Measurements from ENCODE around the gene ATP9A.
"Not testable (repeated sequence)": the region's sequence is repeated elsewhere in the genome, so short reads cannot be mapped to it uniquely, and the experiment has no call there.

ATP9A gene

DNA sequence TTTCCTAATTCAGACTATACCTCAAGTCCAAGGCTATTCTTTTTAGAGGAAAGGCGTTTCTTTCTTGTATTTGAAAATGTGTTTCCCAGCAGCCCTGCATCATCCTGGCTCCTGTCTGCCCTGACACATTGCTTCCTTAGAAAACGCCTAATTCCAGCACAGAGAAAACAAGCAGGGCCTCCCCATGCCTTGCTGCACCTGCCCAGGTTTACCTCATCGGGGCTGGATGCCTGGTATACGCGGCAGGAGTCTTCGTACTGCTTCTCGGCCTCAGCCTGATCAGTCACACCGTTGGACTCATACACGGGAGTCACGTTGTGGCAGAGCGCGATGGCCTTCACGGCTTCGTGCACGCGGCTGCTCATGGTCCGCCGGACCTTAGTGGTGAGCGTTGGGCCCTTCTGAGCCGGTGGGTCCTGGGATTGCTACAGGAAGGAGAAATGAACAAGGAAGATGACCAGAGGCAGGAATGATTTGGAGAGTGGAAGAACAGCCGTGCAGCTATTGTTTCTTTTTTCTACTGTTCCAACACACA lies 111.4 kb downstream of the ATP9A start:
- DNase-seq (ENCODE audit: low read depth in 2 of 2): no peak

DNA sequence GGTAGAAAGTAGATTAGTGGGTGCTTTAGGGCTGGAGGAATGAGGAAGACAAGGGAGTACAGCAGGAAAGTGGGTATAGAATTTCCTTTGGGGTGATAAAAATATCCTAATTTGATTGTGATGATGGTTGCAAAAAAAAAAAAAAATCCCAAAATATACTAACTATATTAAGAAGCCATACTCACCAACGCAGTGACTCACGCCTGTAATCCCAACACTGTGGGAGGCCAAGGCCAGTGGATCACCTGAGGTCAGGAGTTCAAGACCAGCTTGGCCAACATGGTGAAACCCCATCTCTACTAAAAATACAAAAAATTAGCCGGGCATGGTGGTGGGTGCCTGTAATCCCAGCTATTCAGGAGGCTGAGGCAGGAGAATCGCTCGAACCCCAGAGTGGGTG lies 112.1 kb downstream of the ATP9A start:
- DNase-seq (ENCODE audit: low read depth in 2 of 2): not testable (repeated sequence)

DNA sequence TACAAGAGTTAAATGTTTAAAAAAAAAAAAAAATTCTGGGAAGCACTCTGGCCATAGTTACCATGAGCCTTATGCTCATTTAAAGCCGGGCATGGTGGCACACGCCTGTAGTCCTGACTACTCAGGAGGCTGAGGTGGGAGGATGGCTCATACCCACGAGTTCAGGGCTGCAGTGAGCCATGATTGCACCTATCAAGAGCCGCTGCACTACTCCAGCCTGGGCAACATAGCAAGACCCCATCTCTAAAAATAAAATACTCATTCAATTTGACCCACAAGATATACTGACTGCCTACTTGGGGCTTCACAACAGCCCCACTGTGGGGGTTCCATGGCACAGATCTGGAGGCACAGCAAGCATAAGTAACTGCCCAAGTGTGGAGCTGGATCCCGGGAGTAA lies 113.7 kb downstream of the ATP9A start:
- DNase-seq (ENCODE audit: low read depth in 2 of 2): no peak

DNA sequence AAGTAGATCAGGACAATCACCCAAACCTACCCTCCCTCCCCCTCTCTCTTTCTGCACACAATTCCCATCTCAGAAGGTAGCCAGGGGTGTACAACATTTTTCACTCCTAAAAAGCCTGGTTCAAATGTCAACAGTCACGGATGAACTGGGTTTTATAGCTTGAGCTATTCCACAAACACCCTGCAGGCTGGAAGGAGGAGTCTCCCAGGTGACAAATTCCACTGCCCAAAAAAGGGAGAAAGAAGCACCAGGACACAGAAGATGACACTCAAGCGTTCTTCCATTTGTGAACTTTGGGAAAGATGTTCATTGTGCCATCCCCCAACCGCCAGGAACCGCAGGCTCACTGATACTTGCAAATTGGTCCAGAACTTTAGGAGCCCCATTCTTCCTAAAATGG lies 114.1 kb downstream of the ATP9A start:
- no peak for DNase-seq (ENCODE audit: low read depth in 2 of 2)

DNA sequence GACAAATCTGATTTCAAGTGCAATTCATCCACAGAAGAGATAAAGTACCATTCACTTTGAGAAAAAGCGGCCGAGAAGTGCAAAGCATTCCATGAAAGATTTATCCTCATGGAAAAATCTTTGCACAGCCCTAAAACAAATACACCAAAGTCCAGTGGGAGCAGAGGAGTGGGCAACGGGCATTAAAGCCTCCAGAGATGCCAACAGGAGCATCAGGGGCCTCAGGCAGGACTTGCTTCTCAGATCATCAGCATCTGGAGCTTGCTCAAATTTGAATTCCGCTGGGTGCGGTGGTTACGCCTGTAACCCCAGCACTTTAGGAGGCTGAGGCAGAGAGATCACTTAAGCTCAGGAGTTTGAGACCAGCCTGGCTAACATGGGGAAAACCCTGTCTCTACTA lies 115.0 kb downstream of the ATP9A start:
- DNase-seq (ENCODE audit: low read depth in 2 of 2): no peak

DNA sequence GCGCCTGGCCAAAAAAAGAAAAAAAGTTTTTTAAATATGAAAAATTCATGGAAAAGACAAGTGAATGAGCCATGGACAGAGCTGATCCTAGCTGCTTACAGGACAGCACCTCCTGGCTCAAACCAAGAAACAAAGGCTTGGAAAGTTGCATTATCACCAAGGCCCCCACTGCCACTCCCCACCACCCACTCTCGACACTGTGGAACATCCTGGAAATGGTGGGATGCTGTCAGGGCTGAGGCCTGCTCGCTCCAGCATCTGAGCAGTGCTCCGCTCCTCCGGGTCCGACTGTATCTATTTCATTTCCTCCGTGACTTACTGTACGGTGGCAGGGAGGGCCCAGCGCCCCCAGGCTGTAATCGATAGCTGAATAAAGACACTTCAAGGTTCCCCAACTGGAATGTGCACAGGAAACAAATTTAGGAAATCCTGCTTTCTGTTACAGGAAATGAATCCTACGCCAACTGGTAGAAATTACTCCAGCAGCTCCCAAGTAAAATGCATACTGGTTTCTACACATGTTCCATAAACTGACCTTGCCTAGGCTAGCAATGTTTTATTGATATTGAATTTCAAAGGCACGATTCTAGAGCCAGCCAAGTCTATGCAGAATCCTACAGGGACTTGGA lies 116.2 kb downstream of the ATP9A start:
- DNase-seq (ENCODE audit: low read depth in 2 of 2): no peak

DNA sequence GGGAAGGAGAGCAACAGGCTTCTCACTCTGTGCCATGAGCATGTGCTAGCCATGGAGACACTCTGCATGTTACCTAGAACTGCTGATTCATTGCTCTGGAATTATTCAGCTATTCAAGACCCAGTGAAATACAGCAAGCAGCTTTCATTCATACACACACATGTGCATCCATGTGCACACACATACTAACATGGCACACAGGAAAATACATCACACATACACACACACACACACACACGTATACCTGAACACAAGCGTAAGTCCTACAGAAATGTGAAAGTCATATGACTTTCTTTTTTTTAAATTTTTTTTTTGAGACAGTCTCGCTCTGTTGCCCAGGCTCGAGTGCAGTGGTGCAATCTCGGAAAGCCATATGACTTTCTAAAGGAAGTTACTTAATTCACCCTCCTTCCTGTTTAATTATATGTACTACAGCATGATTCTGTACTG lies 117.5 kb downstream of the ATP9A start:
- DNase-seq (ENCODE audit: low read depth in 2 of 2): no peak

DNA sequence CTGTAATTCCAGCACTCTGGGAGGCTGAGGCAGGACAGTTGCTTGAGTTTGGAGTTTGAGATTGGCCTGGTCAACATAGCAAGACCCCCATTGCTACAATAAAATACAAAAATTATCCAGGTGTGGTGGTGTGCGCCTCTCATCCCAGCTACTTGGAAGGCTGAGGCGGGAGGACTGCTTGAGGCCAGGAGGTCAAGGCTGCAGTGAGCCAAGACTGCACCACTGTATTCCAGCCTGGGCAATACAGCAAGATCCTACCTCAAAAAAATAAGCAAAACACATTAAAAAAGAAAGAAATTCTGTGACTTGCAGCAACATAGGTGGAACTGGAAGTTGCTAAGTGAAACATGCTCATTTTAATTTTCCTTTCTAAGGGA lies 119.6 kb downstream of the ATP9A start:
- no peak for DNase-seq (ENCODE audit: low read depth in 2 of 2)

DNA sequence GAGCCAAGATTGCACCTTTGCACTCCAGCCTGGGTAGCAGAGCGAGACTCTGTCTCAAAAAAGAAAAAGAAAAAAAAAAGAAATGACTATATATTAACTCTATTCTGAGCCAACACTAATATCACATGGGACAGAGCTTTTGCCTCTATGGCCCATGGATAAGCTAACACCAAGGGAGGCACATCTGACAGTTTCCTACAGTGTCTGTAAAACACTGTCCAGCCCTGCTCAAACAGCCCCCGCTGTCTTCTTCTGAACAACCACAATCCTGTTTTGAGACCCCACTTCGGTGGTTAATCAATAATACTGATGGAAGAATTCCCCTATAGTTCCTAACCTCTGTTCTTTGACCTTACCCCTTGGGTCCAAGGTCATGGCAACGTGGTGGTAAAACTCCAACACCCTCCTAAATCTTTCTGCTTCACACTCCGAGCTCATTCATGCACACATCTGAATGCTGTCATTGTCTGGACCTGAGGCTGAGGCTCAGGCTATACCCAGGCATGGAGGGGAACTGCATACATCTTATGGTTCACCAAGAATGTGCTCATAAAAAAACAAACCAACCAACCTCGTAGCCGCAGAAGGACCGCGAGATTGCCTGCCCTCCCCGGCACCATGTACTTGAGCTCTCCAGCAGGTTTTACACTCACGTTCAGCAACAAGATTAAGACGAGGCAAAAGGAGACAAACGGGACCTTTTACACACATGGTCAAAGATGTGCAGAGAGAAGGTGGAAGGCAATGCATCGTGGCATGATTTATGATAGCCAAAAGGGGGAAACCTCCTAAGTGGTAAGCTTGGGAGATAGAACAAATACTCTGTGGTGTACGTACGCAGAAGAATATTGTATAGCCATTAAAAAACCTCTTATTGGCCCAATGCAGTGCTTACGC lies 120.3 kb downstream of the ATP9A start:
- DNase-seq (ENCODE audit: low read depth in 2 of 2): no peak

DNA sequence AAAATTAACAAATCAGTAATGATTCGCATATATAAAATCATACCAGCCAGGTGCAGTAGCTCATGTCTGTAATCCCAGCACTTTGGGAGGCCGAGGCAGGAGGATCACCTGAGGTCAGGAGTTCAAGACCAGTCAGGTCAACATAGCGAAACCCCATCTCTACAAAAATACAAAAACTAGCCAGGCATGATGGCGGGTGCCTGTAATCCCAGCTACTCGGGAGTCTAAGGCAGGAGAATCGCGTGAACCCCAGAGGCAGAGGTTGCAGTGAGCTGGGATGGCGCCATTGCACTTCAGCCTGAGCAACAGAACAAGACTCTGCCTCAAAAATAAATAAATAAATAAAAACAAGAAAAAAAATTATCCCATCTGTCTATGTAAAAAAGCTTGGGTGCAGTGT lies 124.4 kb downstream of the ATP9A start:
- DNase-seq (ENCODE audit: low read depth in 2 of 2): not testable (repeated sequence)

DNA sequence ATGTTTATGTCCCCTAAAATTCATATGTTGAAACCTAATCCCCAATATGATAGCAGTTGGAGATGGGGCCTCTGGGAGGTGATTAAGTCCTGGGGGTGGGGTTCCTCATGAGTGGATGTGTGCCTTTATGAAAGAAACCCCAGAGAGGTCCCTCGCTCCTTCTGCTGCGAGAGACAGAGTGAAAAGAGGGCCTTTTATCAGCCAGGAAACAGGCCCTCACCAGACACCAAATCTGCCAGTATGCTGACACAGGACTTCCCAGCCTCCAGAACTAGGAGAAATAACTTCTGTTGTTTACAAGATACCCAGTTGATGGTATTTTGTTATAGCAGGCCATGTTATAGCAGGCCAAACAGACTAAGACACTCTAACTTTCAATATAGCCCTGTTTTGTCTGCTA lies 124.8 kb downstream of the ATP9A start:
- DNase-seq (ENCODE audit: low read depth in 2 of 2): no peak

DNA sequence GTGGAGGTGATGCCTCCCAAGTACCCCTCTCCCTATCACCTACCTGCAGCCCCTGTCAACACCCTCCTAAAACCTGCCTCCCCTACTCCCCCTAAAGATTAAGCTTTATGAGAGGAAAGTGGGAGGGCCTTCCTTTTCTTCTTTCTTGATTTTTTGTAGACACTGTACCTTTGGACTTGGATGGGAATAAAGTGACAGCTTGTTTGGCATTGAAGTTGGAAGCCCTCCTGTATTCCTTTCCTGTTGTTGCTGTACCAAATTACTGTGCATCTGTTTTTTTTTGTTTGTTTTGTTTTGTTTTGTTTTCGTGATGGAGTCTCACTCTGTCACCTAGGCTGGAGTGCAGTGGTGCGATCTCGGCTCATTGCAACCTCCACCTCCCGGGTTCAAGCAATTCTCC lies 126.3 kb downstream of the ATP9A start:
- no peak for DNase-seq (ENCODE audit: low read depth in 2 of 2)

DNA sequence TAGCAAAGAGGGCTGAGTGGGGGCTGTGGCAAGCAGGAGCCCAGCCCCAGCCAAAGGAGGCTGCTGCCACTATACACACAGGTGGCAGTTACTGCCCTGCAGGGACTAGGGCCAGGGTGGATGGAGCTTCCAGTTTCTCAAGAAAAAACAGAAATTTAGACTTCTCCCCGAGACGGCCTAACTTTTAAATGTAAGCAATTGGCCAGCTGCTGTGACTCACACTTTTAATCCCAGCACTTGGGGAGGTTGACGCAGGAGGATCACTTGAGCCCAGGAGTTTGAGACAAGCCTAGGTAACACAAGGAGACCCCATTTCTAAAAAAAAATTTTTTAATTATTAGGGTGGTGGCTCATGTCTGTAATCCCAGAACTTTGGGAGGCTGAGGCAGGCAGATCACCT lies 127.4 kb downstream of the ATP9A start:
- no peak for DNase-seq (ENCODE audit: low read depth in 2 of 2)

DNA sequence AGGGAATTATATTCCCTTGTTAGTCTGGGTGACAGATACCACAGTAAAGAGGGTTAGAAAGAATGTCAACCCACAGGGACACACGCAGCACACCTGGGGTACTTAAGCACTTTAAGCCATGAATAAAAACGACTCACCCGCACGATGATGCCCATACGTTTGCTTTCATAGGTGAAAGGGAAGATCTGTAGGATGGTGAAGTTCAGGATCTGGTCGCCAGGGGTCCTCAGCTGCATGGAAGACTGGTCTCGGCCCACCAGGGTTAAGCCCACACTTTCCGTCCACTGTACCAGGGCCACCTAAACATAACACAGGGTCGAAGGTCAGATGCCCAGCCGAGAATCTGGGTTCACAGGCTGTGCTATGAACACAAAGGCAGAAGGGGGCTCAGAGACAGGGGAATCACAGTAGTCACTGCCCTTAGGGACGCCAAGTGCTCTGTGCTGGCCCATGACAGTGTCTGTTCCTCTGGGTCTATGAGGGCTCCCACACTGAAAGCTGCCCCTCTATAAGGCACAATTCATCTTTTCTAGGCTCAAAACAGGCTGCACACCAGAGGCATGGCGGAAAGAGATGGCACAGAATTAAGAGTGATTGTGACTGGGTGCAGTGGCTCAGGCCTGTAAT lies 128.9 kb downstream of the ATP9A start:
- peak; percentile 19 to 40 for DNase-seq (ENCODE audit: low read depth in 2 of 2)

DNA sequence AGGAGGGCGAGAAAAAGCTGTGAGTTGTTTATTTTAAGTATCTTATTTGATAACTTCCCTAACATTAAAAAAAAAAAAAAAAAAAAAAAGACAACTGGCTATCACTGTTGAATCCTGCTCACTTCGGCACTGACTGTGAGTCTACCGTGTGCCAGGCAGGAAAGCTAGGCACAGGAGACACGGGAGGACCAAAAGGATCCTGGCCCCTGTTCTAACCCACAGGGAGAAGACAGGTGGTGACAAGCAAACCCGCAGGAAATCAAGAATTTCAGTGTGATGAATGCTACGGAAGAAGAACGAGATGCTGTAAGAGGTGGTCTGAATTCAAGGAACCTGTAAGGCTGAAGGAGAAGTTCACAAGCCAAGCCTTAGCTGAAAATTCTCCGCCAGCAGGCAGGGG lies 130.9 kb downstream of the ATP9A start:
- DNase-seq (ENCODE audit: low read depth in 2 of 2): no peak

DNA sequence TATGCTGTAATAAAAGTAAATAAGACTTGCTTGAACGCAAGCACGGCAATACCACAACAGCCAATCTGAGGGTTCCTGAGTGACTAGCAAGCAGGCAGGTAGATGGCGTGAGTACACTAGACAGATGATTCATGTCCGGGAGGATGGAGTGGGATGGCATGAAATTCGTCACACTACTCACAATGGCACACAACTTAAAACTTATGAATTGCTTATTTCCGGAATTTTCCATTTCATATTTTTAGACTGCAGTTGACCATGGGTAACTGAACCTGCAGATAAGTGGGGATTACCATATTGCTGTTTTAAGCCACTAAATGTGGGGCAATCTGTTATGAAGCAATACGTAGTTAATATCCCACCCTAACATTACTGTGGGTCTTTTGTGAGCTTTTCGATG lies 132.1 kb downstream of the ATP9A start:
- DNase-seq (ENCODE audit: low read depth in 2 of 2): no peak

DNA sequence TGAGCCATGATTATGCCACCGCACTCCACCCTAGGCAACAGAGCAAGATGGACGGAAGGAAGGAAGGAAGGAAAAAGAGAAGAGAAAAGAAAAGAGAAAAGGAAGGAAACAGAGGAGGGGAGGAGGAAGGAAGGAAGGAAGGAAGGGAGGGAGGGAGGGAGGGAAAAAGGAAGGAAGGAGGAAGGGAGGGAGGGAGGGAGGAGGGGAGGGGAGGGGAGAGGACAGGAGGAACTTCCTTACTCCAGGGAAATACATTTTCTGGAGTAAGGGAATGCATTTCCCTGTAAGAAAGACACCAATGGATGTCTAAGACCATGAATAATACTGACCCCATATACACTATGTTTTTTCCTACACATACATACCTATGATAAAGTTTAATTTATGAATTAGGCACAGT lies 132.5 kb downstream of the ATP9A start:
- no peak for DNase-seq (ENCODE audit: low read depth in 2 of 2)

DNA sequence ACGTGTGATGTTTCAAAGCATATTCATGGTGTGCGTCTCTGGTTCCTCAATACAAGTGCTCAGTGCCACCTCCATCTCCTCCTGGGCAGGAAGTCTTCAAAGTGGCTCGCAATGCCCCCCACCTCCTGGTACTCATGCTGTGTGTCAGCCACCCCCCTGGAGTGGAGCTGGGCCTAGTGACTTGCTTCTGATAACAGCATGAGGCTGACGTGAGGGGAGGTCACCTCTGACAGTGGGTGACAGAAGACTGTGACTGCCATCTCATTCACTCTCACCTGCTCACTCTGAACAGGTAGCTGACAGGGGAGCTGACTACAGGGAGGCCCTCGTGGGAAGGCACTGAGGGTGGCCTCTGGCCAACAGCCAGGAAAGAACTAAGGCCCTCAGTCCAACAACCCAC lies 133.3 kb downstream of the ATP9A start:
- DNase-seq (ENCODE audit: low read depth in 2 of 2): no peak

DNA sequence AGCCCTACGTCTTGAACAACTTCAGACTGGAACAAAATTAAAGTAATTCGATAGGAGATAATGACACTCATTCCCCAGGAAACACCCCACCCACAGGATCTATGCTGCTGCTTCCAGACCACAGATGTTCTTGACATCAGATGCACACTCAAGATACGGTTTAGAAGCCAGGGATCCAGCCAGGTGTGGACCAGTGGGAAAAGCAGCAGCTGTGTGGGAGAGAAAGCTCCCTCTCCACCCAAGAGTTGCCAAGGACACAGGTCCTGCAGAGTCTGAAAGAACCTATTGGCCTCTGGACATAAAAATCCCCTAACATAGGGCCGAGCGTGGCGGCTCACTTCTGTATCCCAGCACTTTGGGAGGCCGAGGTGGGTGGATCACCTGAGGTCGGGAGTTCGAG lies 133.9 kb downstream of the ATP9A start:
- DNase-seq (ENCODE audit: low read depth in 2 of 2): no peak

DNA sequence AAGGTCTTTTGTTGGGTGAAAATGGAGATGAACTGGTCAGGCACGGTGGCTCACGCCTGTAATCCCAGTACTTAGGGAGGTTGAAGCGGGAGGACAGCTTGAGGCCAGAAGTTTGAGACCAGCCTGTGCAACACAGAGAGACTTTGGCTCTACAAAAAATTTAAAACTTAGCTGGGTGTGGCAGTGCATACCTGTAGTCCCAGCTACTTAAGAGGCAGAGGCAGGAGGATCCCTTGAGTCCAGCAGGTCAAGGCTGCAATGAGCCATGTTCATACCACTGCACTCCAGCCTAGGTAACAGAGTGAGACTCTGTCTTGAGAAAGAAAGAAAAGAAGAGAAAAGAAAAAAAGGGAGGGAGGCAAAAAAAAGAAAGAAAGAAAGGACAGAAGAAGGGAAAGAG lies 134.8 kb downstream of the ATP9A start:
- DNase-seq (ENCODE audit: low read depth in 2 of 2): no peak

DNA sequence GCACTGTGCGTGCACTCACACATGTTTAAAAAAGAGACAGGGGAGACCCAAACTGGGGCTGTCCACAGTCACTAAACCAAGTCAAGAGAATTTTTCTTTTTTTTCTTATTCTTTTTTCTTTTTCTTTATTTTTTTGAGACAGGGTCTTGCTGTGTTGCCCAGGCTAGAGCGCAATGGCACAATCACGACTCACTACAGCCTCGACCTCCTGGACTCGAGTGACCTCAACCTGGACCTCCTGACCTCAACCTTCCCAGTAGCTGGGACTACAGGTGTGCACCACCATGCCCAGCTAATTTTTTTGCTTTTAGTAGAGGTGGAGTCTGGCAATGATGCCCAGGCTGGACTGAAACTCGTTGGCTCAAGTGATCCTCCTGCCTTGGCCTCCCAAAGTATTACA lies 136.2 kb downstream of the ATP9A start:
- no peak for DNase-seq (ENCODE audit: low read depth in 2 of 2)

DNA sequence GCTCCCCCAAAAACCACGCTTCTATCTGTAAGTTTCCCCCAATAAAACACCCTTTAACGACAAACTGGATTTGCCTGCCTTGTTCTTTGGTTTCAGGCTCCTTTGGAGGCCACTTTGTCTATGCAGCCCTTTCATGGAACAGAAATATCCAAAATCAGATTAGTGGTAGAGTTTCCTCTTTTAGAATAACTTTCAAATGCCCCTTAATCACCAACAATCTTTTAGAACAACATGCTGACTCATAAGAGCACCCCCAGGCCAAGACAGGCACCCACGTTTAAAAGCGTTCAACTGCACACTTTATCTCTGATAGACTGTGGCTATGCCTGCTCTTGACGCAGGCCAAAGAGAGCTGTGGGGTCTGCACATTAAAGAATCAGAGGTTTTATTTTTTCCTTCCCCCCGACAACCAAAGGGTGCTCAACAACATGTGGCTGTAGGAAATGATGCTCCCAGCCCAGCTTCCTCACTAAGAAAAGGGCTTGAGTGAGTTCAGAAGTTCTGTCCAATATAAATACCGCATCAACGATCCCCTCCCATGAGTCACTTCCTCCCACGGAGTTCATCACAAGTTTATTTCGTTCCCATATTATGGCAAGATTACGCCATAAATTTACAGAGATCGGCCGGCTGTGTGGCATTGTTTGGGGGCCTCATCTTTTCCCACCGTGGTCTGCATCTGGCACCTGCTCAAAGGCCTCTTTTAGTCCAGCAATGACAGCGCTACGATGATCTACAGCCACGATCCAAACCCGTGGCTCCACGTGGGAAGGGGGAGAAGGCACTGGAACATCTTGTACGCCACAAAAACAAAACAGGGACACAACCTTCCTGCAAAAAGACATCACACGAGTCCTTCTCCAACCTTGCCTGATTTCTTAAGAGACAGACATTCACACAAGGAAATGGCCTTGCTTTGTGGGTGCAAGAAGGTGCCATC lies 136.9 kb downstream of the ATP9A start:
- DNase-seq (ENCODE audit: low read depth in 2 of 2): no peak

Measured in stimulated activated CD8-positive, alpha-beta memory T cell treated with anti-CD3 and anti-CD28 coated beads, Interleukin-7, amount 100 ng/mL, for 1 hour (primary cell).